BE2C (cell line): ENCODE results near the gene PAPPA2.

Source experiments
- DNase-seq: peaks from one replicate; pipeline ENCODE4 v3.0.0-alpha.2; 2020
- H3K27me3 ChIP-seq: fragments of 250-450 bp; sonication (Bioruptor Pico); 2 replicates; pipeline ENCODE4 v1.5.1; 2020; ENCODE audit warnings: mild to moderate bottlenecking
- H3K36me3 ChIP-seq: fragments of 250-450 bp; sonication (Bioruptor Pico); 2 replicates; pipeline ENCODE4 v1.5.1; 2020; ENCODE audit warnings: mild to moderate bottlenecking
- H3K4me1 ChIP-seq: fragments of 250-450 bp; sonication (Bioruptor Pico); 2 replicates; pipeline ENCODE4 v1.5.1; 2020
- H3K4me3 ChIP-seq: 2 replicates; pipeline ENCODE4 v1.5.1; 2011; ENCODE audit warnings: low read depth, low read length
- H3K9me3 ChIP-seq: fragments of 250-450 bp; sonication (Bioruptor Pico); 2 replicates; pipeline ENCODE4 v1.5.1; 2020
- CTCF ChIP-seq: IDR thresholded peaks from 2 replicates; pipeline ENCODE4 v1.5.1; 2012; ENCODE audit warnings: mild to moderate bottlenecking, low read depth, low read length

The PAPPA2 gene

GRCh38 chr1:176692431-176692830 is 229.5 kb downstream of the PAPPA2 start:
- no peak for TF ChIP-seq CTCF
- Histone ChIP-seq H3K4me3 (no peak overlapping the region), H3K27me3 (no peaks in the 10 kb centered on the region), H3K9me3 (no peaks in the 10 kb centered on the region), H3K36me3 (no peaks in the 10 kb centered on the region), H3K4me1 (no peaks in the 10 kb centered on the region)
- DNase-seq = peak; percentile 29

DNA sequence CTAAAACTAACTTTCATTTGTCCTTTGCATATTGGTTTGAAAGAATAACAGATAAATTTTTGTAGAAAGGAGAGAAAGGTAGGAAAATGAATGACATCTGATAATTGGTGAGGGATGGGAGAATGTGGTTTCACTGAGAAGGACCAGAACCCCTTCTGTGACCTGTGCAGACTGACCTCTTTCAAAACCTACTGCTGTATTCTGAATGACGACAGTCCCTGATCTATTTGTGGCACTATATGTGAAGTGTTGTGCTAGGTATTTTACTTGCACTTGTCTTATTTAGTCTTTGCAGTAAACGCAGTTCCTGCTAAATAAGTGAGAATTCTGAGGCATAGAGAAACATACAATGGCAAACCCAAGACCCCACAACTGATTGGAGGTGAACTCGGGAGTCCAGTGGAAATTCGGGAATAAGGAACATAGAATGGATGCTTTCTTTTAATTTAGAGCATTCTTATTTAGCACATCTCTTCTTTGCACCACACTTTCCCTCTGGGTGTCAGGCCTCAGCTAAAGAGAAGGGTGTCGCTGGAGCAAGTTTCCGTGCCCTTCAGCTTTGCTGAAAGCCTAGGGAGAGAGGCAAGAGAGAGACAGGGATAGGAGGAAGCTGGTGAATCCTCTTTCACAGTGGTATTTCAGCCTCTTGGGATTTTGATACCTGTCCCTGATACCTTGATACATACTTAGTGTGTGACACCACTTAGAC is 230.2 kb downstream of the PAPPA2 start:
- TF ChIP-seq CTCF = no peak
- Histone ChIP-seq H3K4me3 (no peak overlapping the region), H3K36me3 (no peaks in the 10 kb centered on the region), H3K27me3 (no peaks in the 10 kb centered on the region), H3K9me3 (no peaks in the 10 kb centered on the region), H3K4me1 (no peaks in the 10 kb centered on the region)
- no peak for DNase-seq

DNA sequence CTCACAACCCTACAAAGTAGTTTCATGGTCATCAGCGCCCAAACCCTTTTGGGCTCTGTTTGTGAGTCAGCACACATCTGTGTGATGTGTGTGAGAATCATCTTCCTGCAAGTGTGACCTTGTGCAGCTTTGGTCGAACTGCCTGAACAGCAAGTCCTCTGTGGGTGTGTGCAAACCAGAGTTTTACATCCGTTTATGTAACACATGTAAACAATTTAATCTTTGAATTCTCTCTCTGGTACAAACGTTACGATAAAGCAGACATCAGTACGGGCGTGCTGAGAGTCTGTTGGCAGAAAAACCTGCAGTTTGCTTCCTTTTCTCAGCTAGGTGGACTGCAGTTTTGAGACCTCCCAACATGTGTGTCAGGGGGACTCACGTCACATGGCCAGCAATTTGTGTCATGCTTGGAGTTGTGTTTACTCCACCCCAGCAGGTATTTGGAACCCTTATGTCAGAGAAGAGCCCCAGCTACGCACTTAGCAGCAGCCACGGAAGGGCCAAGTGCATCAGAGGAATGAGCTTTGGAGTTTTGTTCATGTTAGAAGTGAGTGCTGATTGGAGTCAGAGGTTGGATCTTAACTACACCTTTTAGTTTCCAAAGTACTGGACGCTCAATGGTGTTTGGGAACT is 230.8 kb downstream of the PAPPA2 start:
- no peak overlapping the region for H3K4me3 ChIP-seq
- no peak for TF ChIP-seq CTCF

GRCh38 chr1:176694713-176695112 is 231.7 kb downstream of the PAPPA2 start:
- Histone ChIP-seq H3K36me3 (no peaks in the 10 kb centered on the region), H3K4me3 (no peak overlapping the region), H3K27me3 (no peaks in the 10 kb centered on the region), H3K9me3 (no peaks in the 10 kb centered on the region), H3K4me1 (no peaks in the 10 kb centered on the region)
- no peak for TF ChIP-seq CTCF
- no peak for DNase-seq

More for the DNA sequence above, 230.8 kb downstream of the PAPPA2 start:
- H3K9me3 ChIP-seq = no peaks in the 10 kb centered on the region
- H3K27me3 ChIP-seq = no peaks in the 10 kb centered on the region
- no peaks in the 10 kb centered on the region for H3K4me1 ChIP-seq
- H3K36me3 ChIP-seq = no peaks in the 10 kb centered on the region
- DNase-seq = no peak

- Histone ChIP-seq H3K4me3 (no peak overlapping the region), H3K27me3 (no peaks in the 10 kb centered on the region), H3K36me3 (no peaks in the 10 kb centered on the region), H3K4me1 (no peaks in the 10 kb centered on the region), H3K9me3 (no peaks in the 10 kb centered on the region)
- no peak for DNase-seq
- TF ChIP-seq CTCF = no peak
These were observed 233.1 kb downstream of the PAPPA2 start for GRCh38 chr1:176696109-176696508.

- Histone ChIP-seq H3K4me3 (no peak overlapping the region), H3K27me3 (no peaks in the 10 kb centered on the region), H3K36me3 (no peaks in the 10 kb centered on the region), H3K9me3 (no peaks in the 10 kb centered on the region), H3K4me1 (no peaks in the 10 kb centered on the region)
- no peak for DNase-seq
- TF ChIP-seq CTCF = no peak
These were observed 233.7 kb downstream of the PAPPA2 start for GRCh38 chr1:176696689-176697088.
